ENCODE data around the gene MADD. TPM values are rescaled to one million over a fixed set of nuclear protein-coding genes. Genes with fewer than 3 reads are reported as not detected.

Gene MADD
- total RNA-seq, 3 donors from 2014 or later, result 43.3 to 56.5 (median 46.6) TPM

GRCh38 chr11:47233051-47233450, 36.9 kb upstream of the MADD start:
- intact Hi-C loops (cut with DNase I; ENCODE audit: low total_unique reads), result no loop called here
- Histone ChIP-seq H3K9me3 (no peaks in the 10 kb centered on the region), H3K36me3 (no peaks in the 10 kb centered on the region), H3K27ac (no peak overlapping the region), H3K4me3 (no peak overlapping the region), H3K4me1 (no peaks in the 10 kb centered on the region), H3K27me3 (no peaks in the 10 kb centered on the region)
- DNase-seq (ENCODE audit: low spot score in 2 of 2), result no peak
- no peak for TF ChIP-seq POLR2A (IDR thresholded peaks at IDR 0.05)
- TF ChIP-seq, protein P1, sequence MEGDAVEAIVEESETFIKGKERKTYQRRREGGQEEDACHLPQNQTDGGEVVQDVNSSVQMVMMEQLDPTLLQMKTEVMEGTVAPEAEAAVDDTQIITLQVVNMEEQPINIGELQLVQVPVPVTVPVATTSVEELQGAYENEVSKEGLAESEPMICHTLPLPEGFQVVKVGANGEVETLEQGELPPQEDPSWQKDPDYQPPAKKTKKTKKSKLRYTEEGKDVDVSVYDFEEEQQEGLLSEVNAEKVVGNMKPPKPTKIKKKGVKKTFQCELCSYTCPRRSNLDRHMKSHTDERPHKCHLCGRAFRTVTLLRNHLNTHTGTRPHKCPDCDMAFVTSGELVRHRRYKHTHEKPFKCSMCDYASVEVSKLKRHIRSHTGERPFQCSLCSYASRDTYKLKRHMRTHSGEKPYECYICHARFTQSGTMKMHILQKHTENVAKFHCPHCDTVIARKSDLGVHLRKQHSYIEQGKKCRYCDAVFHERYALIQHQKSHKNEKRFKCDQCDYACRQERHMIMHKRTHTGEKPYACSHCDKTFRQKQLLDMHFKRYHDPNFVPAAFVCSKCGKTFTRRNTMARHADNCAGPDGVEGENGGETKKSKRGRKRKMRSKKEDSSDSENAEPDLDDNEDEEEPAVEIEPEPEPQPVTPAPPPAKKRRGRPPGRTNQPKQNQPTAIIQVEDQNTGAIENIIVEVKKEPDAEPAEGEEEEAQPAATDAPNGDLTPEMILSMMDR (IDR thresholded peaks at IDR 0.05), result no peak
- no peak for TF ChIP-seq POLR2AphosphoS5 (IDR thresholded peaks at IDR 0.05)

DNA sequence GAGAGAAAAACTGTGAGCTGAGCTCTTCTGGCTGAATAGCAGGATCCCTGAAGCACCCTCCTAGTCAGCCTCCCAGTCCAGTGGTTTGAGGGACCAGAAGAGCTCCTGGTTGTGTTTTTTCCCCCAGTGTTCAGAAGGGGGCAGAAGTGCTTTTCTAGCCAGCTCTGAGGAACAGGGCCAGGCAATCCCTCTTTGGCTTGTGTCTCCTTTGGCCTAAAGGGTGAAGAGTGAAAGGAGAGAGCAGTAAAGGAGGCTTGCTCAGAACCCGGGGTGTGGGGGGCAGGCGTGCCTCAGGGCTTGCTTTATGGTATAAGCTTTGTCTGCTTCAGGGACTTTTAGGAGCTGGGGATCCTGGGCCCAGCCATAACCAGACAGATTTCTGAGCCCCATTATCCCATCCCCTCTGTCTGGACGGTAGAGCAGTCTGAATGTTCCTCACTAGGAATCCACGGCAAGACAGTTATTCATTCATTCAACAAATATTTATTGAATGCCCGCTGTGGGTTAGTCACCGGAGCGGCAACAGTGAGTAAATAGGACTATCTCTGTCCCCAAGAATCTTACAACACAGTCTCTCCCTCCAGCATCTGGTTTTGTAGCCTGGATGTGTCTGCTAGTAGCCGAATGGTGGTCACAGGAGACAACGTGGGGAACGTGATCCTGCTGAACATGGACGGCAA, 35.8 kb upstream of the MADD start:
- TF ChIP-seq POLR2A (IDR thresholded peaks at IDR 0.05) (no peak), POLR2AphosphoS5 (IDR thresholded peaks at IDR 0.05) (no peak)
- TF ChIP-seq, protein P1 (IDR thresholded peaks at IDR 0.05), result no peak
- H3K4me1 ChIP-seq, result no peaks in the 10 kb centered on the region
- H3K9me3 ChIP-seq, result no peaks in the 10 kb centered on the region
- intact Hi-C loops (cut with DNase I; ENCODE audit: low total_unique reads), result no loop called here
- DNase-seq (ENCODE audit: low spot score in 2 of 2), result no peak
- H3K27me3 ChIP-seq, result no peaks in the 10 kb centered on the region
- peak overlapping the region in 2 of 3 donors; percentile 17 to 54 for H3K4me3 ChIP-seq
- H3K36me3 ChIP-seq, result no peaks in the 10 kb centered on the region
- peak overlapping the region; percentile 54 to 76 for H3K27ac ChIP-seq

GRCh38 chr11:47234669-47235100, 35.2 kb upstream of the MADD start:
- no peaks in the 10 kb centered on the region for H3K27me3 ChIP-seq
- H3K36me3 ChIP-seq, result no peaks in the 10 kb centered on the region
- H3K27ac ChIP-seq, result peak overlapping the region; percentile 54 to 76
- intact Hi-C loops (cut with DNase I; ENCODE audit: low total_unique reads), result no loop called here
- peak overlapping the region in 2 of 3 donors; percentile 17 to 54 for H3K4me3 ChIP-seq
- TF ChIP-seq, protein P1 (IDR thresholded peaks at IDR 0.05), result no peak
- no peak for TF ChIP-seq POLR2AphosphoS5 (IDR thresholded peaks at IDR 0.05)
- no peak for TF ChIP-seq POLR2A (IDR thresholded peaks at IDR 0.05)
- H3K9me3 ChIP-seq, result no peaks in the 10 kb centered on the region
- peak; percentile 42 to 66 for DNase-seq (ENCODE audit: low spot score in 2 of 2)
- no peaks in the 10 kb centered on the region for H3K4me1 ChIP-seq

DNA sequence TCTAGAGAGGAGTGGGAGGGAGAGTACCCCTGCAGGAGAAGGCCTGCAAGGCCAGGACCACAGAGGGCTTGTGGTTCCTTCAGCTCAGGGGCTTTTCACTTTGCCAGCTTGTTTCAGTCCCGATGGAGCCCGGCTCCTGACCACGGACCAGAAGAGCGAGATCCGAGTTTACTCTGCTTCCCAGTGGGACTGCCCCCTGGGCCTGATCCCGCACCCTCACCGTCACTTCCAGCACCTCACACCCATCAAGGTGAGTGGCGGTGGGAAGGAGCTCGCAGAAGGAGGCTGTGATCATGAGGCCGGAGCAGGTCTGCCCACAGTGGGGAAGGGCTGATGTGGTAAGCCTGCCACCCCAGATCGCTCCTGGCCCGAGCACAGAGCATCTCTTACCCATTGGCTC, 34.8 kb upstream of the MADD start:
- Histone ChIP-seq H3K27ac (peak overlapping the region; percentile 54 to 76), H3K27me3 (no peaks in the 10 kb centered on the region), H3K4me1 (no peaks in the 10 kb centered on the region), H3K4me3 (peak overlapping the region in 1 of 3 donors; percentile 54), H3K9me3 (no peaks in the 10 kb centered on the region), H3K36me3 (no peaks in the 10 kb centered on the region)
- no peak for DNase-seq (ENCODE audit: low spot score in 2 of 2)
- intact Hi-C loops (cut with DNase I; ENCODE audit: low total_unique reads), result no loop called here
- TF ChIP-seq, protein P1 (IDR thresholded peaks at IDR 0.05), result no peak
- no peak for TF ChIP-seq POLR2AphosphoS5 (IDR thresholded peaks at IDR 0.05)
- no peak for TF ChIP-seq POLR2A (IDR thresholded peaks at IDR 0.05)

GRCh38 chr11:47236482-47236881, 33.5 kb upstream of the MADD start:
- H3K27ac ChIP-seq, result no peak overlapping the region
- TF ChIP-seq POLR2A (IDR thresholded peaks at IDR 0.05) (no peak), POLR2AphosphoS5 (IDR thresholded peaks at IDR 0.05) (no peak)
- TF ChIP-seq, protein P1 (IDR thresholded peaks at IDR 0.05), result no peak
- DNase-seq (ENCODE audit: low spot score in 2 of 2), result no peak

More at GRCh38 chr11:47236482-47236881, 33.5 kb upstream of the MADD start:
- H3K36me3 ChIP-seq, result no peaks in the 10 kb centered on the region
- intact Hi-C loops (cut with DNase I; ENCODE audit: low total_unique reads), result no loop called here
- no peak overlapping the region for H3K4me3 ChIP-seq
- H3K4me1 ChIP-seq, result no peaks in the 10 kb centered on the region
- H3K9me3 ChIP-seq, result no peaks in the 10 kb centered on the region
- H3K27me3 ChIP-seq, result no peaks in the 10 kb centered on the region
